HG03520 (cell line): ENCODE data around the gene NCOA5.
A peak's percentile ranks its signal among the peaks of the same experiment; 100 is the strongest.

Source experiments
- ATAC-seq: cut with Tn5 transposase; IDR thresholded peaks from one replicate; pipeline ENCODE4 v1.9.1; 2021; ENCODE audit warnings: mild to moderate bottlenecking, moderate library complexity; ENCODE audit not compliant: unreplicated experiment

NCOA5 gene

DNA sequence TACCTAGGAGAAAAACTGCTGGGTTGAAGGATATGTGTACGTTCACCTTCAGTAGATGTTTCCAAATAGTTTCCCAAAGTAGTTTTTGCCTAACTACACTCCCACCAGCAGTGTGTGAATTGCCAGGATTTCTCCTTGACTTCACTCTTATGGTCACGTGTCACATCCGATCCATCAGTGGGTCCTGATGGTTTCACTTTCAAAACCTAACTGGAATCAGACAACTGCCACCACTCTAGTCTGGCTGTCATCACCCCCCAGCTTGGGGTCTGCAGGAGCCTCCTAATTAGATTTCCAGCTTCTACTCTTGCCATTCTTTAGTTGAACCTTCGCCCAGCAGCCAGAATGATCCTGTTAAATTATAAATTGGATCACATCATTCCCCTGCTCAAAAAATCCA is 69.2 kb downstream of the NCOA5 start:
- ATAC-seq, result no peak

DNA sequence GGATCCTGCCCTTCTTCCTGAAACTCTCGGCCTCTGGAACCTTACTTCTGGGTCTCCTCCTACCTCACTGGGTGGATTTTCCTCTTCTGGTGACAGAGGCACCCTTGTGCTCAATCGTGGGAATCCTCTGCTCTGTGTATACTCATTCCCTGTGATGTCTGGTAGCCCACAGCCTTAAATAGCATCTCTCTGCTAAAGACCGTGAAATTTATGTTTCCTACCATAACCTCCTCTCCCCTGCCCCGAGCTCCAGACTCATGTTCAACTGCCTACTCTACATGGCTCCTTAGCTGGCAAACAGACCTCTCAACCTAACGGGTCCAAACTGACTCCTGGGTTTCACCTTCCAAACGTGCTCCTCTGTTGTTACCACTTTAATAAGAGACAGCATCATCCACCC is 71.2 kb downstream of the NCOA5 start:
- ATAC-seq, result no peak

DNA sequence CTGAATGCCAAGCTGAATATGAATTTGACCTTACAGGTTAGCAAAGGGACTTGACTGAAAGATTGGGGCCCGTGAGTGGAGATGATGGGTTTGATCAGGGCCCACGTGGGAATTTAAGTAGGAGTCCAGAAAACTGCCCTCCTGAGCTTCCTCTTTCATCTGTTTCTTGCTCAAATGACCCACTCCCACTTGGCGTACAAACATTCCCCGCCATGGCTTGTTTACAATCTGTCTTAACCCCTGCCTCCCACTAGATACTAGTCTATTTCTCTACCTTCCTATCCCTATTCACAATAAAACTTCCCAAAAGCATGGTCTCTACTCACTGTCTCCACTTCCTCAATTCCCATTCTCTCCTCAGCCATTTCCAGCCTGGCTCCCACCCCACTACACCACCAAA is 71.7 kb downstream of the NCOA5 start:
- no peak for ATAC-seq

DNA sequence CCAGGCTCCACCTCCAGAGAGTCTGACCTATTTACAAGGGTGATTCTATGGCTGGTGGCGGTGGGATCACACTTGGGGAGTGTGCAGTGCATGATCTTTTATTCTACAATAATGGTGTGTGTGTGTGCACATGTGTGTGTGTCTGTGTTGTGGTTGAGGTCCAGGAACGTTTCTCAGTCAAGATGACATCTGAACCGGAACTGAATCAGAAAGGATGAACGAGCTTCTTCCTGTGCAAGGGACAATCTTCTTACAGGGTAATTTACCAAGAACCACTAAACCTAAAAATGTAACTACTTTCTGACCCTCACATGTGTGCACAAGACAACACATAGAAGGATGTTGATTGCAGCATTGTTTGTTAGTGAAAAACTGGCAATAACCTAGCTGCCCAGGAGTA is 72.5 kb downstream of the NCOA5 start:
- no peak for ATAC-seq

DNA sequence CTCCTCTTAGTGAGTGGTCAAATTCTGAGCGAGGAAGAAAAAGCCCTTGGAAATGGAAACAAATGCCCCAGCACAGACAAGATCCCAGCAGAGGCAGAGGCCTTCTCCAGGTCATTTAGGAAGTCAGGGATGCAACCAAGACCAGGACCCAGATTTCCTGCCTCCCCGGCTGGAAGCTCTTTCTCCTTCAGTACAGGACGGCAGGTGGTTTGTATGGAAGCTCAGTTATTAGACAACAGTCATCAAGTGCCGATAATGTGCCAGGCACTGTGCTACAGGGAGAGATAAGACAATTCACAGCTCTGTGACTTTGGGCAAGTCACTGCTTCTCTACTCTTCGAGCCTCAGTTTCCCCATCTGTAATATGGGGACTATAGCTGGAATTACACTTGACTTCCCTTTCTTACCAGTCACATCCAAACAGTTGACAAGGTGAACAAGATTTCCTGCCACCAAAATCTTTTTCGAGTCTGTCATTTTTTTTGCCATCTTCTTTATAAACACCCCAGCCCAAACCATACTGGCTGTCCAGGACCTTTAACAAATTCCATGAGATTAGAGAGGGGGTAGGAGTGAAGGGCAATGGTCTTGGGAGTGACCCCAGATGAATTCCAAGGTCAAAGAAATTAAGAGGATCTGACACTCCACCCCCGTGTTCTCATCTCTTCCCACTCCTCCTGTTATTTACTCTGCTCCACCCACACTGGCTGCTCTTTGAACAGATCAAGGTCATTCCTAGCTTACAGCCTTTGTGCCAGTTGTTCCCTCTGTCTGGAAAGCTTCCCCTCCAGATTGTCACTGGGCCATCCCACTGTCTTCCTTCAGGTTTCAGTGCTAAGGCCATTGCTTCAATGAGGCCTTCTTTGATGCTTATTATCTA is 75.0 kb downstream of the NCOA5 start:
- ATAC-seq, result no peak

DNA sequence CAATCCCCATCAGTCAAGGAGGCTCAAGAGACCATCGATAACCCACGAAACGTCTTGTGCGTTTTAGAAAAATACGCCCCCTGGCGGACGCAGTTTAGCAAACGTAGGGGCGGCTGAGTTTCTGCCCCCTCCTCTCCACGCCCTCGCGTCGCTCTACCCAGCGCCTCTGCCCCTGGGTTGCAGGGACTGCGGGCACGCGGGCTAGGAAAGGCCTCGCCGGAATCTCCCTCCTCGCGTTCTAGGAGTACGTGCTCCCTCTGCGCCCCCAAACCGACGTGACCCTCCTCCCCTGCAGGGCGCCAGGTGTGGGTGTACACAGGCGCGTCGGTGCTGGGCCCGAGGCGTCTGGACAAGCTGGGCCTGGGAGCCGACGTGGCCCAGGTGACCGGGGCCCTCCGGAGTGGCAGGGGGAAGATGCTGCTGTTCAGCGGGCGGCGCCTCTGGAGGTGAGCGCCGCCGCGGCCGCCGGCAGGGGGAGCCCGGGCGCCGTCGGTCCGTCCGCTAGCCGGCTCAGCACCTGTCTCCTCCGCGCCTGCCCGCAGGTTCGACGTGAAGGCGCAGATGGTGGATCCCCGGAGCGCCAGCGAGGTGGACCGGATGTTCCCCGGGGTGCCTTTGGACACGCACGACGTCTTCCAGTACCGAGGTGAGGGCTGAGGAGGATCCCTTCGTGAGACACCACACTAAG is 75.8 kb downstream of the NCOA5 start:
- peak; percentile 59 for ATAC-seq

DNA sequence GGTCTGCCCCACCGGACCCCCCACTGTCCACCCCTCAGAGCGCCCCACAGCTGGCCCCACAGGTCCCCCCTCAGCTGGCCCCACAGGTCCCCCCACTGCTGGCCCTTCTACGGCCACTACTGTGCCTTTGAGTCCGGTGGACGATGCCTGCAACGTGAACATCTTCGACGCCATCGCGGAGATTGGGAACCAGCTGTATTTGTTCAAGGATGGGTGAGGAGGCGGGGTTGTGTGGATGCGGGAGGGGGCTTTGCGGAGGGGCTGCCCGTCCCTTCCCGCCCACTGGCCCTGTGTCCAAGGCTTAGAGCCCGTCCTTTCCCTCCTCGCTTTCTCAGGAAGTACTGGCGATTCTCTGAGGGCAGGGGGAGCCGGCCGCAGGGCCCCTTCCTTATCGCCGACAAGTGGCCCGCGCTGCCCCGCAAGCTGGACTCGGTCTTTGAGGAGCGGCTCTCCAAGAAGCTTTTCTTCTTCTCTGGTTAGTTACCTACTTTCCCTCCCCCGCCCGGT is 76.4 kb downstream of the NCOA5 start:
- no peak for ATAC-seq

DNA sequence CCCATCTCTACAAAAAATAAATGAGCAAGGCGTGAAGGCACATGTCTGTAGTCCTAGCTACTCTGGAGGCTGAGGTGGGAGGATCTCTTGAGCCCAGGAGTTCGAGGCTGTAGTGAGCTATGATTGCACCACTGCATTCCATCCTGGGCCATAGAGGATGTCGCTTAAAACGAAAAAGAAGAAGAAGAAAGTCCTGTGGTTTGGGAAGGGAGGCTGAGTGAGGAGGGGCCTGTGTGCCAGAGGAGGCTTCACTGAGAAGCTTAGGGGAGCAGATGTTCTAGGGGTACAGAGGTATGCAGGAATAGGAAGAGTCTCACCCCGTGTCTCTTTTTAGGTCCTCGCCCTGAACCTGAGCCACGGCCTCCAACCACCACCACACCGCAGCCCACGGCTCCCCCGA is 76.8 kb downstream of the NCOA5 start:
- no peak for ATAC-seq

DNA sequence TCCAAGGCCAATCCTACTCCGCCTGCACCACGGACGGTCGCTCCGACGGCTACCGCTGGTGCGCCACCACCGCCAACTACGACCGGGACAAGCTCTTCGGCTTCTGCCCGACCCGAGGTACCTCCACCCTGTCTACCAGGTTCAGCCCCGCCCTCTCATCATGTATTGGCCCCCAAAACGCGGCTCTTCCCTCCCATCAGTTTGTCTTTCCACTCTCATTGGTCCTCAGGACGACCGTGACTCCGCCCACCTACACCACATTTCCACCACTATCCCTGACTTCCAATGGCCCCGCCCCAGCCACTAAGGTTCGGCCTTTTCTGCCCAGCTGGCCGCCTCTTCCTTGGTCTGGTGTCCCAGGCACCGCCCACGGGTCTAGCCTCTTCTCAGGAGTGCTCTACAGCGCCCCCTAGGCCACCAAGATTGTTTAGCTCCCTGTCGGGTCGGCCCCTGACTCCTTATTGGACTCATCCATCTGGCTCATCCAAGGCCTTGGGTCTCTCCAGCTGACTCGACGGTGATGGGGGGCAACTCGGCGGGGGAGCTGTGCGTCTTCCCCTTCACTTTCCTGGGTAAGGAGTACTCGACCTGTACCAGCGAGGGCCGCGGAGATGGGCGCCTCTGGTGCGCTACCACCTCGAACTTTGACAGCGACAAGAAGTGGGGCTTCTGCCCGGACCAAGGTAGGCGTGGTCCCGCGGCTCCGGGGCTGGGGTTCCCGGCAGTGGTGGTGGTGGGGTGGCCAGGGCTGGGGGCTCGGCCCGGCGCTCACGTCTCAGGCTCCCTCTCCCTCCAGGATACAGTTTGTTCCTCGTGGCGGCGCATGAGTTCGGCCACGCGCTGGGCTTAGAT is 77.9 kb downstream of the NCOA5 start:
- no peak for ATAC-seq
